OCI-LY3 (cell line): ENCODE results near the gene ITGAX.

Source experiments
- EZH2phosphoT487 ChIP-seq: fragments of 200-600 bp; shearing (Covaris generic); IDR thresholded peaks from 2 replicates; pipeline ENCODE4 v1.6.1; 2018; ENCODE audit warnings: antibody characterized with exemption, mixed run types, low read depth
- TF ChIP-seq, protein P1 (sequence below): fragments of 200-600, 300-600 bp; sonication (generic); IDR thresholded peaks from 2 replicates; pipeline ENCODE4 v1.5.1; 2014; ENCODE audit warnings: antibody characterized with exemption, low read length, low read depth

- TF ChIP-seq, protein P1, sequence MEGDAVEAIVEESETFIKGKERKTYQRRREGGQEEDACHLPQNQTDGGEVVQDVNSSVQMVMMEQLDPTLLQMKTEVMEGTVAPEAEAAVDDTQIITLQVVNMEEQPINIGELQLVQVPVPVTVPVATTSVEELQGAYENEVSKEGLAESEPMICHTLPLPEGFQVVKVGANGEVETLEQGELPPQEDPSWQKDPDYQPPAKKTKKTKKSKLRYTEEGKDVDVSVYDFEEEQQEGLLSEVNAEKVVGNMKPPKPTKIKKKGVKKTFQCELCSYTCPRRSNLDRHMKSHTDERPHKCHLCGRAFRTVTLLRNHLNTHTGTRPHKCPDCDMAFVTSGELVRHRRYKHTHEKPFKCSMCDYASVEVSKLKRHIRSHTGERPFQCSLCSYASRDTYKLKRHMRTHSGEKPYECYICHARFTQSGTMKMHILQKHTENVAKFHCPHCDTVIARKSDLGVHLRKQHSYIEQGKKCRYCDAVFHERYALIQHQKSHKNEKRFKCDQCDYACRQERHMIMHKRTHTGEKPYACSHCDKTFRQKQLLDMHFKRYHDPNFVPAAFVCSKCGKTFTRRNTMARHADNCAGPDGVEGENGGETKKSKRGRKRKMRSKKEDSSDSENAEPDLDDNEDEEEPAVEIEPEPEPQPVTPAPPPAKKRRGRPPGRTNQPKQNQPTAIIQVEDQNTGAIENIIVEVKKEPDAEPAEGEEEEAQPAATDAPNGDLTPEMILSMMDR: no peak
- TF ChIP-seq EZH2phosphoT487: no peak
Measured at GRCh38 chr16:31363721-31364120, 8.7 kb downstream of the ITGAX start.
